OCI-LY3 (cell line): ENCODE results near the gene F2.
"Not testable (repeated sequence)": the region's sequence is repeated elsewhere in the genome, so short reads cannot be mapped to it uniquely, and the experiment has no call there.

Experiments
- H2AFZ ChIP-seq: fragments of 200-600, 300-600 bp; shearing (Covaris generic); 2 replicates; pipeline ENCODE4 v1.6.0; 2014; ENCODE audit warnings: antibody characterized with exemption, low read depth, low read length
- H3K27ac ChIP-seq: fragments of 200-600, 300-600 bp; sonication (generic); 2 replicates; pipeline ENCODE4 v1.5.1; 2014; ENCODE audit warnings: mild to moderate bottlenecking, low read length, moderate library complexity, mixed read lengths
- H3K27me3 ChIP-seq: fragments of 200-600, 300-600 bp; sonication (generic); 2 replicates; pipeline ENCODE4 v1.6.1; 2014; ENCODE audit warnings: low read depth, low read length, mixed read lengths
- H3K36me3 ChIP-seq: fragments of 200-600, 300-600 bp; sonication (generic); replicated peaks from 2 replicates; pipeline ENCODE3; 2014; ENCODE audit warnings: low read depth, low read length, mixed read lengths
- H3K4me1 ChIP-seq: fragments of 300-600, 200-600 bp; sonication (generic); 2 replicates; pipeline ENCODE4 v1.6.1; 2014; ENCODE audit warnings: low read length, mixed read lengths
- H3K4me2 ChIP-seq: fragments of 200-600, 300-600 bp; sonication (generic); 2 replicates; pipeline ENCODE4 v1.6.1; 2014; ENCODE audit warnings: low read length, mixed read lengths
- H3K4me3 ChIP-seq: fragments of 300-600, 200-600 bp; sonication (generic); 2 replicates; pipeline ENCODE4 v1.5.1; 2014; ENCODE audit warnings: antibody characterized with exemption, mild to moderate bottlenecking, low read length, moderate library complexity
- H3K79me2 ChIP-seq: fragments of 300-600, 200-600 bp; shearing (Covaris generic); 2 replicates; pipeline ENCODE4 v1.6.1; 2014; ENCODE audit warnings: mild to moderate bottlenecking, low read length, mixed read lengths
- H3K9ac ChIP-seq: fragments of 300-600, 200-600 bp; shearing (Covaris generic); 2 replicates; pipeline ENCODE4 v1.6.0; 2014; ENCODE audit warnings: mild to moderate bottlenecking, low read length, moderate library complexity
- H3K9me3 ChIP-seq: fragments of 200-600, 300-600 bp; shearing (Covaris generic); 2 replicates; pipeline ENCODE4 v1.6.1; 2014; ENCODE audit warnings: low read length, mixed read lengths; ENCODE audit not compliant: insufficient read depth
- H4K20me1 ChIP-seq: fragments of 200-600, 300-600 bp; sonication (generic); 2 replicates; pipeline ENCODE4 v1.6.1; 2016; ENCODE audit warnings: low read length, mixed read lengths; ENCODE audit not compliant: insufficient read depth
- CTCF ChIP-seq: fragments of 200-600, 300-600 bp; sonication (generic); IDR thresholded peaks from 2 replicates; pipeline ENCODE4 v1.5.1; 2014; ENCODE audit warnings: antibody characterized with exemption, low read length, low read depth
- EZH2phosphoT487 ChIP-seq: fragments of 200-600 bp; shearing (Covaris generic); IDR thresholded peaks from 2 replicates; pipeline ENCODE4 v1.6.1; 2018; ENCODE audit warnings: antibody characterized with exemption, mixed run types, low read depth

F2 gene

GRCh38 chr11:46711303-46711702 is 7.7 kb upstream of the F2 start:
- H3K27ac ChIP-seq, result no peak overlapping the region
- H3K4me1 ChIP-seq, result no peaks in the 10 kb centered on the region
- H3K4me2 ChIP-seq, result no peak overlapping the region
- no peaks in the 10 kb centered on the region for H3K79me2 ChIP-seq
- no peak overlapping the region for H2AFZ ChIP-seq
- H3K27me3 ChIP-seq, result no peaks in the 10 kb centered on the region
- H3K36me3 ChIP-seq, result peaks cover 9% of the 10 kb centered on the region
- TF ChIP-seq EZH2phosphoT487 (no peak), CTCF (no peak)
- H4K20me1 ChIP-seq, result no peaks in the 10 kb centered on the region
- H3K9ac ChIP-seq, result no peak overlapping the region
- H3K9me3 ChIP-seq, result no peaks in the 10 kb centered on the region
- no peak overlapping the region for H3K4me3 ChIP-seq

- Histone ChIP-seq H3K27me3 (no peaks in the 10 kb centered on the region), H3K9me3 (no peaks in the 10 kb centered on the region), H3K4me1 (no peaks in the 10 kb centered on the region), H3K27ac (no peak overlapping the region), H3K36me3 (no peaks in the 10 kb centered on the region), H3K4me2 (no peak overlapping the region), H4K20me1 (no peaks in the 10 kb centered on the region), H2AFZ (no peak overlapping the region), H3K79me2 (no peaks in the 10 kb centered on the region), H3K4me3 (no peak overlapping the region), H3K9ac (no peak overlapping the region)
- TF ChIP-seq CTCF, result no peak
- TF ChIP-seq EZH2phosphoT487, result no peak
Observed at GRCh38 chr11:46712874-46713576, 6.0 kb upstream of the F2 start.

- not testable (repeated sequence) for H3K9ac ChIP-seq, H3K27ac ChIP-seq, H3K4me2 ChIP-seq, H3K4me3 ChIP-seq, H3K79me2 ChIP-seq, H3K4me1 ChIP-seq, H3K27me3 ChIP-seq, H4K20me1 ChIP-seq, H2AFZ ChIP-seq, H3K36me3 ChIP-seq, H3K9me3 ChIP-seq
Observed at GRCh38 chr11:46717825-46718154, 1.2 kb upstream of the F2 start.

GRCh38 chr11:46718155-46719019 is 626 bp upstream of the F2 start:
- H3K36me3 ChIP-seq, result no peaks in the 10 kb centered on the region
- H3K9me3 ChIP-seq, result no peaks in the 10 kb centered on the region
- H3K9ac ChIP-seq, result no peak overlapping the region
- TF ChIP-seq CTCF (no peak), EZH2phosphoT487 (no peak)
- H3K4me1 ChIP-seq, result no peaks in the 10 kb centered on the region
- H3K4me2 ChIP-seq, result no peak overlapping the region
- no peak overlapping the region for H3K4me3 ChIP-seq
- no peaks in the 10 kb centered on the region for H3K27me3 ChIP-seq
- H3K79me2 ChIP-seq, result no peaks in the 10 kb centered on the region
- H2AFZ ChIP-seq, result no peak overlapping the region
- H3K27ac ChIP-seq, result no peak overlapping the region
- H4K20me1 ChIP-seq, result no peaks in the 10 kb centered on the region
